Glomerular endothelial cell (primary cell): ENCODE results near the gene DEFB118. TPM values are rescaled to one million over a fixed set of nuclear protein-coding genes. Genes with fewer than 3 reads are reported as not detected.
"Not testable (repeated sequence)": the region's sequence is repeated elsewhere in the genome, so short reads cannot be mapped to it uniquely, and the experiment has no call there.

Experiments used
- DNase-seq: peaks from one replicate; pipeline ENCODE4 v3.0.0-alpha.2; 2011; ENCODE audit warnings: low read depth, low spot score; ENCODE audit errors: extremely low read depth
- total RNA-seq: library from RNA; depleted of rRNA; stranded (reverse); fragments of >200 nt; gene quantifications from 2 replicates; pipeline ENCODE4 v1.2.3, GENCODE V29; 2015

The DEFB118 gene
- not detected in 2 replicates for total RNA-seq

GRCh38 chr20:31368301-31368700 is at the start of gene DEFB118:
TSS of gene DEFB118 (plus strand) at chr20:31368601. CDS start at chr20:31368651, 50 bp downstream.
- DNase-seq, result no peak

- no peak for DNase-seq
These were observed 45.9 kb upstream of the DEFB118 start for GRCh38 chr20:31322504-31322903.

GRCh38 chr20:31330893-31331292 is 37.5 kb upstream of the DEFB118 start:
- no peak for DNase-seq

GRCh38 chr20:31341470-31341869 is 26.9 kb upstream of the DEFB118 start:
- DNase-seq, result no peak

GRCh38 chr20:31355981-31356380 is 12.4 kb upstream of the DEFB118 start:
- no peak for DNase-seq

GRCh38 chr20:31363295-31363694 is 5.1 kb upstream of the DEFB118 start:
- no peak for DNase-seq

GRCh38 chr20:31364272-31364671 is 4.1 kb upstream of the DEFB118 start:
- DNase-seq, result not testable (repeated sequence)

- no peak for DNase-seq
These were observed 5.9 kb downstream of the DEFB118 start for GRCh38 chr20:31374346-31374745.

- DNase-seq, result no peak
These were observed 22.1 kb downstream of the DEFB118 start, which contains the start of gene DEFB119 for GRCh38 chr20:31390490-31390889. TSS of gene DEFB119 (minus strand) at chr20:31390590. CDS start at chr20:31390483, 107 bp downstream.

GRCh38 chr20:31392836-31393235 is 24.4 kb downstream of the DEFB118 start:
- DNase-seq, result no peak

GRCh38 chr20:31394900-31395299 is 26.5 kb downstream of the DEFB118 start:
- no peak for DNase-seq

- DNase-seq, result no peak
These were observed 35.5 kb downstream of the DEFB118 start for GRCh38 chr20:31403886-31404285.

GRCh38 chr20:31406115-31406514 is 37.7 kb downstream of the DEFB118 start, which contains the start of gene DEFB121:
TSS of gene DEFB121 (minus strand) at chr20:31406215. CDS start at chr20:31406152, 63 bp downstream.
- DNase-seq, result no peak

GRCh38 chr20:31410011-31410410 is 41.6 kb downstream of the DEFB118 start:
- DNase-seq, result no peak

- no peak for DNase-seq
These were observed 46.0 kb downstream of the DEFB118 start for GRCh38 chr20:31414381-31414780.

GRCh38 chr20:31415653-31416052 is 47.3 kb downstream of the DEFB118 start:
- DNase-seq, result no peak

- DNase-seq, result no peak
These were observed 49.9 kb downstream of the DEFB118 start for GRCh38 chr20:31418307-31418706.

Other genes with a start within 250 kb of the DEFB118 start
- not detected in 2 replicates for gene DEFB115, start 110.9 kb upstream of the DEFB118 start, total RNA-seq
- not detected in 2 replicates for gene DEFB116, start 60.0 kb upstream of the DEFB118 start, total RNA-seq
- not detected in 2 replicates for gene DEFB119, start 22.0 kb downstream of the DEFB118 start, total RNA-seq
- not detected in 2 replicates for gene DEFB121, start 37.6 kb downstream of the DEFB118 start, total RNA-seq
- gene DEFB123, start 72.0 kb downstream of the DEFB118 start, total RNA-seq, result not detected in 2 replicates
- gene DEFB124, start 106.5 kb downstream of the DEFB118 start, total RNA-seq, result not detected in 2 replicates
- gene REM1, start 106.7 kb downstream of the DEFB118 start, total RNA-seq, result not detected in 2 replicates
- gene HM13, start 145.8 kb downstream of the DEFB118 start, total RNA-seq, result 95.5 and 129 TPM in 2 replicates
- gene ID1, start 236.7 kb downstream of the DEFB118 start, total RNA-seq, result 74.3 and 145 TPM in 2 replicates